ENCODE data around the gene RALGDS.
"Not testable (repeated sequence)": the region's sequence is repeated elsewhere in the genome, so short reads cannot be mapped to it uniquely, and the experiment has no call there.

Gene RALGDS

DNA sequence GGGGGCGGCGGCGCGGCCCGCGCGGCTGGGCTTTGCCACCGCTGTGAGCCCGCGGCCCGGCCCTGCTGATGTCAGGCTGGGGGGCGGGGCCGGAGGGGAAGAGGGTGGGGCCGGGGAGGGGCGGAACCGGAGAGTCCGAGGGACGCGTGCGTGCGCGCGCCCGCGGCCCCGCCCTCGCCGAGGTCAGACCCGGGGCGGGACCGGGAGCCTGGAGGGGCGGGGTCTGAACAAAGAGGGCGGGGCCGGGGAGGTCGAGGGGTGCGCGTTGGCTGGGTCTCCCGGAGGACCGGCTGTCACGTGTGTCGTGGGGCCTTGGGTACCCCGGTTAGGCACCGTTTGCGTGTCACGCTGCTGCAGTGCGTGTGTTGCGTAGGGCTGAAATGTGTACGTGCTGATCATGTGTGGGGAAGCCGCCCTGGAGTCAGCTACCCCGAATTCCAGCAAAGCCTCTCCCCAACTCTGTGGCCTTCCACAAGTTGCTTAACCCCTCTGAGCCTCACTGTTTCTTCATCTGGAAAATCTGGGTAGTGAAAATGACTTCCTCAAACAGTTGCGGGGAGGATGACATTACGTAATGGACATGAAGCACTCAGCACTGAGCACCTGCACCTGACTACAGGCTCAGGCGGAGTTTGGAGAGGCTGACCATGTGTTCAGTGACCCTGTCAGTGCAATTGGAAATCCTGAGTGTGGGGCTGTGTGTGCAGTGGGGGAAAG is at the start of gene RALGDS:
TSS of gene RALGDS (minus strand) at position 43 of the 717 bp plus-strand sequence. CDS start 86 bp downstream, outside the sequence.
- no peak for TF ChIP-seq CTCF (IDR thresholded peaks at IDR 0.05; ENCODE audit: extremely low read depth, missing control alignments)
- DNase-seq (ENCODE audit: low spot score) = peak; percentile 99

DNA sequence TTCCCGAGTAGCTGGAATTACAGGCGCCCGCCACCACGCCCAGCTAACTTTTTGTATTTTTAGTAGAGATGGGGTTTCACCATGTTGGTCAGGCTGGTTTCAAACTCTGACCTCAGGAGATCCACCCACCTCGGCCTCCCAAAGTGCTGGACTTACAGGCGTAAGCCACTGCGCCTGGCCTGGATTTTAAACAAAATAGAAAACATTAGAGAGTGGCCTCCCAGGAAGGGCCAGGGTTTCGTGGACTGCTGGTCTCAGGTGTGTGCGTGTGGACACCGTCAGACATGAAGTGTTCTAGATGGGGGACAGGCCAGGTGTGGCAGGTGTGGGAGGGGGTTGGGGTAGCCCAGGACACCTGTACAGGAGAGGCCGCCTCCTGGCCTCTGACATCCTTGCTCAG is 49.7 kb upstream of the RALGDS start:
- TF ChIP-seq CTCF (IDR thresholded peaks at IDR 0.05; ENCODE audit: extremely low read depth, missing control alignments) = no peak
- no peak for DNase-seq (ENCODE audit: low spot score)

GRCh38 chr9:133169687-133170086 is 48.6 kb upstream of the RALGDS start:
- not testable (repeated sequence) for DNase-seq (ENCODE audit: low spot score)

DNA sequence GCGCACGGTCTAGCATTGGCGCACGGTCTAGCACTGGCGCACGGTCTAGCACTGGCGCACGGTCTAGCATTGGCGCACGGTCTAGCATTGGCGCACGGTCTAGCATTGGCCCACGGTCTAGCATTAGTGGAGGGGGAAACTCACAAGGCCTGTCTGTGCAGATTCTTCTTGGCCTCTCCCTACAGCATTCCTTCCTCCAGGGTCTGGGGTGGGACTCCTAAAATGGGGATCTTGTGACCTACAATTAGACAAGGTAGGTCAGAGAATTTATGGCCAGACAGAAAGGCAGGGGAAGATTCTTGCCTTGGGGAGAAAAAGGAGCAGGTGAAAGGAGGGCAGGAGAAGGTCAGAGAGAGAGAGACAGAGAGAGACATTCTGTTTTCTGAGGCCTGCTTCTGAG is 48.1 kb upstream of the RALGDS start:
- TF ChIP-seq CTCF (IDR thresholded peaks at IDR 0.05; ENCODE audit: extremely low read depth, missing control alignments) = no peak
- DNase-seq (ENCODE audit: low spot score) = no peak

DNA sequence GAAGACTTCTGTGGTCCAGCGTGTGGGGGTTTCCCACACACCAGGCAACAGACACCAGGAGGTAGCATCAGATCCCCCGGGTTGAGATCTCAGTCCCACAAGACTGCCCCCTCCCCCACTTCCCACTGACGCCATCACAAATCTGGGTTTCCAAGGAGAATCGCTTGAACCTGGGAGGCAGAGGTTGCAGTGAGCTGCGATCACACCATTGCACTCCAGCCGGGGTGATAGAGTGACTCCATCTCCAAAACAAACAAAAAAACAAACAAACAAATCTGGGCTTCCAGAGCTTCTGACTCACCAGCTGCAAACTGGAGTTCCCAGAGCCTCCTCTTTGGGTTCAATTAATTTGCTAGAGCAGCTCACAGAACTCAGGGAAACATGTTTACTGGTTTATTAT is 47.4 kb upstream of the RALGDS start:
- no peak for DNase-seq (ENCODE audit: low spot score)
- TF ChIP-seq CTCF (IDR thresholded peaks at IDR 0.05; ENCODE audit: extremely low read depth, missing control alignments) = no peak

GRCh38 chr9:133167769-133168168 is 46.7 kb upstream of the RALGDS start:
- DNase-seq (ENCODE audit: low spot score) = no peak
- no peak for TF ChIP-seq CTCF (IDR thresholded peaks at IDR 0.05; ENCODE audit: extremely low read depth, missing control alignments)

DNA sequence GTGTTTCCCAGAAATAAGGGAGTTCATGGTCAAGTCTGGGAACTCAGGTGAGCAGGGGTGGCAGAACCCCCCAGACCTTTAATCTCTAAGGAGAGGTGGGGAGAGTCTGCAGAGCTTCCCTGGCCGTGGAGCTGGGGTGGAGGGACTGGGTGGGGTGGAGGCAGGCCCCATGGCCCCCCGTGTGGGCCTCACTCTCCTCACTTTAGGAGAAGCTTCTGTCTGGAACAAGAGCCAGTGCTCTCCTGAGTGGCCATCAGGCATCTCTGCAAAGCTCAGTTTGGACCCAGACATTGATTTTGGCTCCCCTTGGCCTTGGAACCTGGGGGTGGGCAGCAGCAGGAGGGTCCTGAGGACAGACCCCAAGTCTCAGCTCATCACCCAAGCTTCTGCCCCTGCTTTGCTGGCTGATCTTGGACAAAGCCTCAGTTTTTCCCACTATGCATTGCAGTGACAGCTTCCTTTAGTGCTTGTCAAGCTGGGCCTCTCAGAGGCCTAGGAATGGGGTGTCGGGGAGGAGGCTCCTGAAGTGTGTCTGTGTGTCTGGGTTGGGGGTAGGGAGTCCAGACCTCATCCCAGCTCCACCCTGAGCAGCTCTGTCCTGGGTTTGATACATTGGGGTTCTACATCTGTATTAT is 46.2 kb upstream of the RALGDS start:
- no peak for DNase-seq (ENCODE audit: low spot score)

More for the DNA sequence above, 46.2 kb upstream of the RALGDS start:
- TF ChIP-seq CTCF (IDR thresholded peaks at IDR 0.05; ENCODE audit: extremely low read depth, missing control alignments) = no peak

Measured in GM20000 (cell line).